DND-41 (cell line): ENCODE measurements around the gene PRDX6.

Source experiments
- EZH2 ChIP-seq: IDR thresholded peaks from 3 replicates; pipeline ENCODE4 v1.6.1; 2012; ENCODE audit warnings: borderline replicate concordance, low read depth, mild to moderate bottlenecking, moderate library complexity, low read length, inconsistent platforms; ENCODE audit not compliant: severe bottlenecking
- TF ChIP-seq, protein P1 (sequence below): IDR thresholded peaks from 2 replicates; pipeline ENCODE4 v1.5.1; 2012; ENCODE audit warnings: borderline replicate concordance, low read length, moderate library complexity, mild to moderate bottlenecking; ENCODE audit not compliant: poor library complexity, severe bottlenecking; ENCODE audit errors: extremely low read depth

DNA sequence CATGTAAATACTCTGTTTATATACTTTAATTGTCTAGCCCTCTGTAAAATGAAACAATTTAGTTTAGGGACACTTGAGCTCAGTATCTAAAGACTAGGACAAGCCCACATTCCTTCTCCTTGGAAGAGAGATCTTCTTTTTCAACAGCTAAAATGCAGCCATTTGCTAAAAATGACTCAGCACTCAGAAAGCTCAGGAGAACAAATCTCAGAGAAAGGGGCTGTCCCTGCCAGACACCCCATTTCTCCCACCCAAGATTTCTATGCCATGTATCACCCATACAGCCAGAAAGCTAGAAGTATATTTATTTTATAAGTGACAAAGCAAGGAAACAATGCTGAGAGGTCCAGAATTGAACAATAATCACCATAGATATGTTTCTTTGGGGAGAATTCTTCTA, 23.2 kb upstream of the PRDX6 start:
- no peak for TF ChIP-seq EZH2
- TF ChIP-seq, protein P1, sequence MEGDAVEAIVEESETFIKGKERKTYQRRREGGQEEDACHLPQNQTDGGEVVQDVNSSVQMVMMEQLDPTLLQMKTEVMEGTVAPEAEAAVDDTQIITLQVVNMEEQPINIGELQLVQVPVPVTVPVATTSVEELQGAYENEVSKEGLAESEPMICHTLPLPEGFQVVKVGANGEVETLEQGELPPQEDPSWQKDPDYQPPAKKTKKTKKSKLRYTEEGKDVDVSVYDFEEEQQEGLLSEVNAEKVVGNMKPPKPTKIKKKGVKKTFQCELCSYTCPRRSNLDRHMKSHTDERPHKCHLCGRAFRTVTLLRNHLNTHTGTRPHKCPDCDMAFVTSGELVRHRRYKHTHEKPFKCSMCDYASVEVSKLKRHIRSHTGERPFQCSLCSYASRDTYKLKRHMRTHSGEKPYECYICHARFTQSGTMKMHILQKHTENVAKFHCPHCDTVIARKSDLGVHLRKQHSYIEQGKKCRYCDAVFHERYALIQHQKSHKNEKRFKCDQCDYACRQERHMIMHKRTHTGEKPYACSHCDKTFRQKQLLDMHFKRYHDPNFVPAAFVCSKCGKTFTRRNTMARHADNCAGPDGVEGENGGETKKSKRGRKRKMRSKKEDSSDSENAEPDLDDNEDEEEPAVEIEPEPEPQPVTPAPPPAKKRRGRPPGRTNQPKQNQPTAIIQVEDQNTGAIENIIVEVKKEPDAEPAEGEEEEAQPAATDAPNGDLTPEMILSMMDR: no peak
